Activated T-cell treated with anti-CD3 and anti-CD28 coated beads, Interleukin-2, amount 50 U/mL, for 4 hours (primary cell): ENCODE data around the gene SV2C. TPM values are rescaled to one million over a fixed set of nuclear protein-coding genes. Genes with fewer than 3 reads are reported as not detected.
A peak's percentile ranks its signal among the peaks of the same experiment; 100 is the strongest.
"Not testable (repeated sequence)": the region's sequence is repeated elsewhere in the genome, so short reads cannot be mapped to it uniquely, and the experiment has no call there.

Experiments used
- ATAC-seq, 2 donors: fragments of 200-7000 bp; cut with Tn5 transposase; one replicate each; pipeline ENCODE4 v1.10.0; 2021
- DNase-seq: peaks from one replicate; pipeline ENCODE4 v3.0.0-alpha.2; 2020
- H3K27me3 Mint-ChIP-seq: one replicate; pipeline ENCODE4 v1.8.0; 2021; ENCODE audit warnings: low read depth, mixed read lengths
- H3K36me3 Mint-ChIP-seq: one replicate; pipeline ENCODE4 v1.8.0; 2022; ENCODE audit warnings: mixed read lengths; ENCODE audit not compliant: insufficient read depth
- H3K4me1 Mint-ChIP-seq: one replicate; pipeline ENCODE4 v1.8.0; 2021; ENCODE audit warnings: low read depth, mixed read lengths
- H3K4me3 Mint-ChIP-seq: one replicate; pipeline ENCODE4 v1.8.0; 2021; ENCODE audit warnings: mild to moderate bottlenecking, moderate library complexity, mixed read lengths
- H3K9me3 Mint-ChIP-seq: one replicate; pipeline ENCODE4 v1.8.0; 2021; ENCODE audit warnings: mixed read lengths
- total RNA-seq, 3 donors: library from RNA; stranded (reverse); gene quantifications; one replicate each; pipeline ENCODE4 v1.2.1, GENCODE V29; 2021

Gene SV2C, protein sequence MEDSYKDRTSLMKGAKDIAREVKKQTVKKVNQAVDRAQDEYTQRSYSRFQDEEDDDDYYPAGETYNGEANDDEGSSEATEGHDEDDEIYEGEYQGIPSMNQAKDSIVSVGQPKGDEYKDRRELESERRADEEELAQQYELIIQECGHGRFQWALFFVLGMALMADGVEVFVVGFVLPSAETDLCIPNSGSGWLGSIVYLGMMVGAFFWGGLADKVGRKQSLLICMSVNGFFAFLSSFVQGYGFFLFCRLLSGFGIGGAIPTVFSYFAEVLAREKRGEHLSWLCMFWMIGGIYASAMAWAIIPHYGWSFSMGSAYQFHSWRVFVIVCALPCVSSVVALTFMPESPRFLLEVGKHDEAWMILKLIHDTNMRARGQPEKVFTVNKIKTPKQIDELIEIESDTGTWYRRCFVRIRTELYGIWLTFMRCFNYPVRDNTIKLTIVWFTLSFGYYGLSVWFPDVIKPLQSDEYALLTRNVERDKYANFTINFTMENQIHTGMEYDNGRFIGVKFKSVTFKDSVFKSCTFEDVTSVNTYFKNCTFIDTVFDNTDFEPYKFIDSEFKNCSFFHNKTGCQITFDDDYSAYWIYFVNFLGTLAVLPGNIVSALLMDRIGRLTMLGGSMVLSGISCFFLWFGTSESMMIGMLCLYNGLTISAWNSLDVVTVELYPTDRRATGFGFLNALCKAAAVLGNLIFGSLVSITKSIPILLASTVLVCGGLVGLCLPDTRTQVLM
- total RNA-seq, result not detected

DNA sequence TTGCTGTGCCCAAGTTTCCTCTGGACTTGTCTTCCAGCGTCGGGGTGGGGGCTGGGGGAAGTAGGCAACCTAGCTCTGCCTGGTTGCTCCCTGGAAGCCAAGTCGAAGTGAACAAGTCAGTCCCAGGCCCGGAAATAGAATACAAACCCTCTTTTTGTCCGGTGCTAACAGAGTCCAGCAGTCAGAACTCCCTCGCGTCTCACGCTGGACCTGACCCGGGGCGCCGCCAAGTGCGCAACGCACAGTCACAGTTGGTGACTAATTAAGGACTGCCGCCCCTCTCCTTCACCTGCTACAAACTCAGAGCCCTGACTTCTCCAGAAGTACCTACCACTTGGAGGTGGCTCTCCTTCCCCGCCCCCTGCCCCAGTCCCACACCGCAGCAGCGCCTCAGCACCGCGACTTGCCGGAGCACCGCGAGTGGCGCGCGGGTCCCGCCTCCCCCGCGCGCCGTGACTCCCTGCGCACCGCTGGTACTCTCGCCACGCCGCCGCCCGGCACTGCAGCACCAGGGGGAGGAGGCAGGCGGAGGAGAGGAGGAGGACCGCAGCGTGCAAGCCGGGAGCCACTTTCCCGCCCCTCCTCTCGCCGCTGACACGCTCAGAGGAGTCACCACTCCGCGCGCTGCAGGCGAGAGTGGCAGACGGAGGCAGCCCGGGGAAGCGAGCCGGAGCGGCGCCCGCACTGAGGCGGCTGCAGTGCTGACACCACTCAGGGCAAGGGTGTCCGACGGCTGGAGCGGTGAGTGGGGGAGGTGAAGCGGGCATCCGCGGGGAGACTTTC lies at the start of gene SV2C:
SV2C (plus strand) TSS at position 612 of the 783 bp plus-strand sequence. CDS start 48,368 bp downstream, outside the sequence.
- DNase-seq (no peak), ATAC-seq (peak; percentile 75 to 82)
- H3K4me1 Mint-ChIP-seq, result peaks cover 32% of the 10 kb centered on the region
- no peaks in the 10 kb centered on the region for H3K36me3 Mint-ChIP-seq
- H3K27me3 Mint-ChIP-seq, result peaks cover 71% of the 10 kb centered on the region
- H3K9me3 Mint-ChIP-seq, result no peaks in the 10 kb centered on the region
- H3K4me3 Mint-ChIP-seq, result peak within 1 kb of the TSS; percentile 72

DNA sequence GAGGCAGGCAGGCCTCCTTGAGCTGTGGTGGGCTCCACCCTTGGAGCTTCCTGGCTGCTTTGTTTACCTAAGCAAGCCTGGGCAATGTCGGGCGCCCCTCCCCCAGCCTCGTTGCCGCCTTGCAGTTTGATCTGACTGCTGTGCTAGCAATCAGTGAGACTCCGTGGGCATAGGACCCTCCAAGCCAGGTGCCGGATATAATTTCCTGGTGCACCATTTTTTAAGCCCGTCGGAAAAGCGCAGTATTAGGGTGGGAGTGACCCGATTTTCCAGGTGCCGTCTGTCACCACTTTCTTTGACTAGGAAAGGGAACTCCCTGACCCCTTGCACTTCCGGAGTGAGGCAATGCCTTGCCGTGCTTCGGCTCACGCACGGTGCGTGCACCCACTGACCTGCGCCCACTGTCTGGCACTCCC lies 45.4 kb upstream of the SV2C start:
- DNase-seq, result not testable (repeated sequence)

DNA sequence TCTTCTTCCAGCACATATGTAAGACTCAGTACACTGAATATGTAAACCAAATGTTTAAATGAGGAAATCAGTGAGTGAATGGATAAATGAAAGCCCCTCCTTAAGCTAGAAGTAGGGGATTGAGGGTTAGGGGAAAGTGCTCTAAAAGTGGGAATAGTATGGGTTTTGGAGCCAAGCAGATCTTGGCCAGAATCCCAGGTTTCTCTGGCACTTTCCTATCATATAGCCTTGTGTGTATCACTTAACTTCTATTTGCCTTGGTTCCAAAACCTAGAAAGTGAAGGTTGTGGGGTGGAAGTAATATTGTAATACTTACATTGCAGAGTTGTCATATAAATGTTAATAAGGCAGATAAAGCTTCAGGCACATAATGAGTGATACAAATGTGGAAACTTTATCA lies 45.0 kb upstream of the SV2C start:
- peaks cover 5% of the 10 kb centered on the region for H3K9me3 Mint-ChIP-seq
- no peaks in the 10 kb centered on the region for H3K36me3 Mint-ChIP-seq
- peak overlapping the region; percentile 33 for H3K4me3 Mint-ChIP-seq
- ATAC-seq, result no peak
- no peak for DNase-seq
- peaks cover 28% of the 10 kb centered on the region for H3K27me3 Mint-ChIP-seq
- H3K4me1 Mint-ChIP-seq, result peaks cover 7% of the 10 kb centered on the region

More for the DNA sequence above, 45.4 kb upstream of the SV2C start:
- Mint-ChIP-seq H3K4me3 (peak overlapping the region; percentile 33), H3K27me3 (peaks cover 28% of the 10 kb centered on the region)
- not testable (repeated sequence) for H3K36me3 Mint-ChIP-seq, H3K9me3 Mint-ChIP-seq, ATAC-seq, H3K4me1 Mint-ChIP-seq

DNA sequence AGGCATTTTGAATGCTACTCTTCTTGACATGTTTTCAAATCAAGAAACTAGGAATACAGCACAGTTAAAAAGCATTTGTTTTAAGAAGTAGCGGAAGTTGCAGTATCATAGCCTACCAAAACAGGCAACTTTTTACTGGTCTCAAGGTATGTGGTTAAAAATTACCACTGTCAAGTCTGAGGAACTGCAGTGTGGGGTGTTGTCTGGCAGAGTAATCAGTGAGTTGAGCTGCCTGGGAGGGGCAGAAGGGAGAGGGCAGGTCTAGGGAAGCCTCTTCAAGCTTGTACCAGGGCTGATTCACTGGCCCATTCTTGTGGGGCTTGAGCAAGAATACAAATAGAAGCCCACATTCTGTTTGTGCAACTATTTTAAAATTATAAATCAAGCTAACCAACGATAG lies 42.4 kb upstream of the SV2C start:
- no peaks in the 10 kb centered on the region for H3K9me3 Mint-ChIP-seq
- ATAC-seq (peak in 1 of 2 donors; percentile 38), DNase-seq (no peak)
- H3K27me3 Mint-ChIP-seq, result peaks cover 29% of the 10 kb centered on the region
- H3K4me3 Mint-ChIP-seq, result no peak overlapping the region
- H3K36me3 Mint-ChIP-seq, result no peaks in the 10 kb centered on the region
- peaks cover 7% of the 10 kb centered on the region for H3K4me1 Mint-ChIP-seq

DNA sequence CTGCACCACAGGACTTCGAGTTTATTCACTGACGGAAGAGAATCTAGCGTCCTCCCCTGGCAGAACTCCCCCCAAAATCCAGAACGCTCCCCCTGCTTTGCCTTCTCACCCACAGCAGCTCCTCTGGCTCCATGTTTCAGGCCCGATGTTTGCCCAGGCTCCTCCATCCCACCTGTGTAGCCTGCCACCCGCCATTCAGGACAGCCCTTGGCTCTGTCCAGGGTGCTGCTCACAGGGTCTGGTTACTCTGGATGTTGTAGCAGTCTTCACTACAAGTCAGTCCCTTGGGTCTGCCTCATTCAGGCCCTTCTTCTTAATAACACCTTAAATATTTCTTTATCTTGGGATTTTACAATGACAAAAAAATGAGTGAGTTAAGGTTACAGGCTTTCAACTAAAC lies 41.3 kb upstream of the SV2C start:
- Mint-ChIP-seq H3K4me1 (peaks cover 7% of the 10 kb centered on the region), H3K9me3 (no peaks in the 10 kb centered on the region), H3K27me3 (peaks cover 34% of the 10 kb centered on the region), H3K36me3 (no peaks in the 10 kb centered on the region), H3K4me3 (no peak overlapping the region)
- DNase-seq (no peak), ATAC-seq (no peak)

DNA sequence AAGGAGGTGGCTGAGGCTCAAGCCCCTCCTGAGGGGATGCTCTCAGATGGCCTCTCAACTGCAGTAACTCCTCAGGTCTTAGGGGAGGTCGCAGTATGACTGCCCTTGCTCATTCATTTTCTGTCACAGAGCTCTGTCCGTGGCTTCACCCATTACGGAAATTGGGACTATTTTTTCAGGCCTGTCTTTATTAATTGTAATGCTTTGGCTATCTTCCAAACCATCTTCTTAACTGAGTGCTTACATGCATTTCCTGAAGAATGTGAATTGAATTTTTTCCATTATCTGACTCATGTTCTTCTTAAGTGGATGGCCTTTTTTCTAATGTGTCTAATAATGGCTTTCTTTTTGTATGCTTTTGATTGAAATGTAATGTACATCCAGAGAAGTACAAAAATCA lies 36.4 kb upstream of the SV2C start:
- Mint-ChIP-seq H3K36me3 (no peaks in the 10 kb centered on the region), H3K4me3 (no peak overlapping the region), H3K9me3 (no peaks in the 10 kb centered on the region), H3K4me1 (no peaks in the 10 kb centered on the region), H3K27me3 (peaks cover 33% of the 10 kb centered on the region)
- ATAC-seq (no peak), DNase-seq (no peak)

DNA sequence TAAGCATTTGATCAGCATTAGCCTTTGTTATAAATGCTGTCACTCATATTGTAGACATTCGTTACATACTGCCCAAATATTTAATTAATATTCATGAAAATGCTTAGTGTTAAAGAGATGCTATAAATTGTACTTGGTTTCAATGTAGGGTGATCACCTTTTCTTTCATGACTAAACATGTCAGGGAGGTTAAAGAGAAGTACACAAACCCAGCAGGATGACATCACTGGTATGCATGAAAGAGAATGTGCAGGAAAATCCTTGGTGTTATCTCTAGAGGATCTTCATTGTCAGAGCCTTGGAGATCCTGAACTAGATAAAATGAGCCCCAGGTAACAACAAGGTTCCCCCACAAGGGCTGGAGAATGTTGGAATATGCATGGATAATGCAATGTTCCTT lies 33.0 kb upstream of the SV2C start:
- Mint-ChIP-seq H3K36me3 (no peaks in the 10 kb centered on the region), H3K9me3 (no peaks in the 10 kb centered on the region), H3K4me1 (no peaks in the 10 kb centered on the region), H3K27me3 (peaks cover 23% of the 10 kb centered on the region), H3K4me3 (no peak overlapping the region)
- no peak for ATAC-seq
- no peak for DNase-seq

DNA sequence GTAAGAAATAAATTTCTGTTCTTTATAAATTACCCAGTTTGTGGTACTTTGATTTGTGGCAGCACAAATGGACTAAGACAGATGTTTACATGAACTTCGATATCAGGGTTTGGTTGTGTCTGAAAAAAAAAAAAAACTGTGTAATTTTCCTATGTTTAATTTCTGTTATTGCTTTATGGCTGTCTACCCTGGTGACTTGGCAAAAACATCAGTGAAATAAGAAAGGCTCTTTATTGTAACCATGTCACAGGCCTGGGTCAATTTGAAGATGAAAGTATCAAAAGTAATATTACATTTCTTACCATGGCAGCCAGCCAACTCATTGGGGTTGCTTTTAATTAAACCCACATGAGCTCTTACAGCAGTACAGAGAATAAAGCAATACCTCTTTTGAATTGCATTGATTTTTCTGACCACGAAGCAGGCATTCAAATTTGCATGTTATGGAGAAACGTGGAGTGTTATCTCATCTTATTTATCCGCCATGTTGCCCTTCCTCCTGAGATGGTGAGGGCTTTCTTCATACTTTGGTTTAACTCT lies 20.6 kb upstream of the SV2C start:
- no peaks in the 10 kb centered on the region for H3K36me3 Mint-ChIP-seq
- ATAC-seq (no peak), DNase-seq (no peak)
- peaks cover 18% of the 10 kb centered on the region for H3K27me3 Mint-ChIP-seq
- H3K4me1 Mint-ChIP-seq, result no peaks in the 10 kb centered on the region
- H3K4me3 Mint-ChIP-seq, result no peak overlapping the region
- no peaks in the 10 kb centered on the region for H3K9me3 Mint-ChIP-seq

DNA sequence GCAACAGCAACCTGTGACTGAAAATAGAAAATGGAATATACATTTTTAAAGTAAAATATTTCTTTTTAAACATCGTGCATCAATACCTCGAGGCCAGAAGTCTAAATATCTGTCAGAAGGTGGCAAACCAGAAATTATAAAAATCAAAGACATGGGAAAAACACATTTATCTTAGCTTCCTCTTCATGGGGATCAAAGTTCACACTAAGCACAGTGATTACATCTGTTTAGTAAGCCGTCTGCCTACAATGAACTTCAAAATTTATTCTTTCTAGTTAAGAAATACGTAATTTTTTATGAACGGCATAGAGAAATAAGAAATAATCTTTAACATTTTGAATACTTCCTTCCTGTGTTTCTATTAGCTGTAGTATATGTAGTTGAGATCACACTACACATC lies 17.9 kb upstream of the SV2C start:
- no peaks in the 10 kb centered on the region for H3K36me3 Mint-ChIP-seq
- DNase-seq (no peak), ATAC-seq (no peak)
- no peaks in the 10 kb centered on the region for H3K9me3 Mint-ChIP-seq
- no peak overlapping the region for H3K4me3 Mint-ChIP-seq
- no peaks in the 10 kb centered on the region for H3K4me1 Mint-ChIP-seq
- H3K27me3 Mint-ChIP-seq, result peaks cover 20% of the 10 kb centered on the region

DNA sequence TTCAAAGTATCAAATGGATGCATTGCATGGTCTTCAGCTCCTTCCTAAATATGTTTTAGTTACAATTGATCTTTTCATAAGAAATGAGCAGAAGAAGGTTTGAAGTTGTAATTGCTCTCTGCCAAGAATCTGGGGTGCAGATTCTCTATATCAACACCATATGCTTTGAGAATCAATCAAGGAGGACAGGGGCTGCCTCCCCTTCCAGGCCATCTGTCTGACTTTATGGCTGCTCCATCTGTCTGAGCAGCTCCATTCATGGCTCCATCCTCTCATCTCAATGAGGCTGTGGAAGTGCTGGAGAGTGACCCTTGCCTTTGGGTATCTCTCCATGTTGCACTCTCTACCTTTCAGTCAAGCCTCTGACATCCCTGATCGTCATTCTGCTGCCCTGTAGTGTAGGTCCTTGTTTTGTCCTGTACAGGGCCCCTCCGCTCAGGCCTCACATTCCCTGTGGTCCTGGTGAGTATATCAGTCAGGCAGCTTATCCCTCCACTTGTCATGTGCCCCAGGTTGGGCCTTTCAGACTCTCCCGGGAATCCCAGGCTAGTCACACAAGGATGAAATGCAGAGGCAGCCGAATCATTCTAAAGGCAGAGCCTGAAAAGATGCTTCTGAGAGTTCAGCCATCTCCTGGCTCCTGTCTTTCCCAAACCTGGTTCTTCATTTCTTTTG lies 14.0 kb upstream of the SV2C start:
- H3K27me3 Mint-ChIP-seq, result peaks cover 37% of the 10 kb centered on the region
- H3K4me3 Mint-ChIP-seq, result no peak overlapping the region
- no peaks in the 10 kb centered on the region for H3K9me3 Mint-ChIP-seq
- H3K36me3 Mint-ChIP-seq, result no peaks in the 10 kb centered on the region
- no peaks in the 10 kb centered on the region for H3K4me1 Mint-ChIP-seq
- DNase-seq (no peak), ATAC-seq (no peak)

DNA sequence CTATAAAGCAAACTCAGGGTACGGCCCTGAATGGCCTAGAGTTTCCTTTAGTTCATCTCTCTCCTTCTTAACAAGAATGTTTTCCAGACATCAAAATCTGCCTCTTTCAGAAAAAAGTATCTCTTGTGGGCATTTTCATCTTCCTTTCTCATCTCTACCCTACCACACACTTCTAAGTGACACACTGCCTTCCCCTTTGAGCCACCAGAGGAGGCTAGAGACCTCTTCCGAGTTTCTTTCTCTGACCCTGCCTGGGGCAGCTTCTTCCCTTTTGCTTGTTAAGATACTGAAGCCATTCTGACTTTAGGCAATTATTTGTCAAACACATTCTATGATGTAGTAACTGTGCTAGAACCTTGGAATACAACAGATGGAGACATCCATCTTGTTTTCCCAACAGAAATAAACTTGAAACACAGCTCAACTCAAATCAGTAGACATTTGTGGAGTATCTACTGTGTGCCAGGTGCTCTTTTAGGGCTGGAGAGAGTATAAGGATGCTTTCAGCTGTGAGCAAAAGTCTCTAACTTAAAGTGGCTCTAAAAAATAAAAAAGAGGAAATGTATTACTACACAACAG lies 8.6 kb upstream of the SV2C start:
- no peak for DNase-seq
- Mint-ChIP-seq H3K4me3 (no peak overlapping the region), H3K9me3 (no peaks in the 10 kb centered on the region), H3K4me1 (no peaks in the 10 kb centered on the region), H3K36me3 (no peaks in the 10 kb centered on the region), H3K27me3 (peaks cover 57% of the 10 kb centered on the region)
- peak in 1 of 2 donors; percentile 62 for ATAC-seq

DNA sequence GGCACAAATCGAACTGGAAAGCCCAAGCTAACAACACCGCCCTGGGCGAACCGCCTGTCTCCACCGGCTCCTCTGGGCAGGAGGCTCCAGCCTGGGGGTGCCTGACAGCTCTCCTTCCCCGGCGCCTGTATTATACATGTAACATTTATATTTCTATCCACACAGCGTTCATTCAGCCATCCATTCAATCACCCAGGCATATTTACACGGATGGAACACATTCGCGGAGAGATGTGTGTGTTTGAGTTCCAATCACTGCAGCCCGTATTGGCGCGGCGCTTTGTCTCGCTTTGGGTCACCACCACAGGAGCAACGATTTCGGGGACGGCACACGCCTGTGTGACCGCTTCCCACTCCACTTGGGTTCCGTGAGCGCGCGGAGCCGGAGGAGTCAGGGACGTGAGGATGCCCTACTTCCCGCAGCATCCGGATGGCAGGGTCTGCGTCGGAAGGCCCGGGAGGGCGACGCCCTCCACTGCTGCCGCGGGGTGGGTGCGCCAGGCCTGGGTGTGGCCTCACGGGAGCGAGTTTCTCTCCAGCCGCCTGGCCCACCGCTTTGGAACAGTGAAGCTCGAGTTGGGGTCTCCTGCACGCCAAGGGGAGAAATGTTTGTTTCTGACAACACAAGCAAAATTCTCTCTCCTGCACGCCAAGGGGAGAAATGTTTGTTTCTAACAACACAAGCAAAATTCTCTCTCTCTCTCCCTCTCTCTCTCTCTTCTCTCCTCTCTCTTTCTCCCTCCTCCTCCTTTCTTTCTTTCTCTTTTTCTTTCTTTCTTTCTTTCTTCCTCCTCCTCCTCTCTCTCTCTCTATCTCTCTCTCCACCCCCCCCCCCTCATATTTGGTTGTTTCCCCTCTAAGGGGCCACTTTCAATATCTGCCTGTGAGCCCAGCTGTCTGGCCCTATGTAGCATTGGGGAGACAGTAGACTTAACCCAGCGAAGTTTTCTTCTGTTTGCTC lies 1.1 kb upstream of the SV2C start:
- DNase-seq (no peak), ATAC-seq (no peak)
- peaks cover 75% of the 10 kb centered on the region for H3K27me3 Mint-ChIP-seq
- H3K9me3 Mint-ChIP-seq, result no peaks in the 10 kb centered on the region
- H3K4me3 Mint-ChIP-seq, result peak overlapping the region; percentile 72
- H3K36me3 Mint-ChIP-seq, result no peaks in the 10 kb centered on the region
- H3K4me1 Mint-ChIP-seq, result peaks cover 32% of the 10 kb centered on the region
